Measurements from ENCODE around the gene USP4.
A peak's percentile ranks its signal among the peaks of the same experiment; 100 is the strongest.

Gene USP4

GRCh38 chr3:49278548-49278947, 61.3 kb downstream of the USP4 start:
- H3K36me3 ChIP-seq, result peaks cover 12 to 40% (median 37%) of the 10 kb centered on the region in 3 donors
- intact Hi-C loops (cut with DNase I; ENCODE audit: low total_unique reads), result loop anchor here (5.0 kb wide), 1 partner anchor 106 kb away; the partner anchor contains the start of gene KLHDC8B
- H3K4me3 ChIP-seq, result no peak overlapping the region
- H3K9me3 ChIP-seq, result no peaks in the 10 kb centered on the region
- no peaks in the 10 kb centered on the region for H3K27me3 ChIP-seq
- H3K4me1 ChIP-seq, result peaks cover 0 to 21% (median 11%) of the 10 kb centered on the region in 4 donors
- DNase-seq, result no peak
- TF ChIP-seq CTCF (IDR thresholded peaks at IDR 0.05), result no peak
- H3K27ac ChIP-seq, result peak overlapping the region; percentile 90 to 96

- no peak for DNase-seq
- H3K4me3 ChIP-seq, result peak overlapping the region; percentile 54 to 55
- peaks cover 0 to 21% (median 11%) of the 10 kb centered on the region in 4 donors for H3K4me1 ChIP-seq
- no peak for TF ChIP-seq CTCF (IDR thresholded peaks at IDR 0.05)
- no peaks in the 10 kb centered on the region for H3K27me3 ChIP-seq
- peaks cover 7 to 28% (median 26%) of the 10 kb centered on the region in 3 donors for H3K36me3 ChIP-seq
- intact Hi-C loops (cut with DNase I; ENCODE audit: low total_unique reads), result loop anchor here (5.0 kb wide), 1 partner anchor 105 kb away; the partner anchor contains the start of gene KLHDC8B
- H3K9me3 ChIP-seq, result no peaks in the 10 kb centered on the region
- H3K27ac ChIP-seq, result peak overlapping the region; percentile 90 to 96
Observed at GRCh38 chr3:49277383-49277775, 62.5 kb downstream of the USP4 start.

GRCh38 chr3:49276475-49277382, 63.1 kb downstream of the USP4 start, which contains the start of gene C3orf62:
Gene C3orf62, minus strand, starts transcription at chr3:49277232. Its CDS starts 360 bp downstream, at chr3:49276872.
- Histone ChIP-seq H3K4me3 (peak within 1 kb of the TSS; percentile 54 to 55), H3K4me1 (peaks cover 0 to 21% (median 11%) of the 10 kb centered on the region in 4 donors), H3K36me3 (peaks cover 7 to 24% (median 21%) of the 10 kb centered on the region in 3 donors), H3K27ac (peak within 1 kb of the TSS; percentile 90 to 96), H3K27me3 (no peaks in the 10 kb centered on the region), H3K9me3 (no peaks in the 10 kb centered on the region)
- TF ChIP-seq CTCF (IDR thresholded peaks at IDR 0.05), result no peak
- peak; percentile 89 to 96 for DNase-seq
- intact Hi-C loops (cut with DNase I; ENCODE audit: low total_unique reads), result loop anchor here (5.0 kb wide), 1 partner anchor 104 kb away; the partner anchor contains the start of gene KLHDC8B

GRCh38 chr3:49273825-49274532, 65.9 kb downstream of the USP4 start:
- DNase-seq, result no peak
- Histone ChIP-seq H3K27me3 (no peaks in the 10 kb centered on the region), H3K36me3 (peaks cover 0 to 7% (median 4%) of the 10 kb centered on the region in 3 donors), H3K27ac (no peak overlapping the region), H3K4me3 (no peak overlapping the region), H3K4me1 (peaks cover 0 to 18% (median 11%) of the 10 kb centered on the region in 4 donors), H3K9me3 (no peaks in the 10 kb centered on the region)
- intact Hi-C loops (cut with DNase I; ENCODE audit: low total_unique reads), result no loop called here
- no peak for TF ChIP-seq CTCF (IDR thresholded peaks at IDR 0.05)

GRCh38 chr3:49271047-49271446, 68.8 kb downstream of the USP4 start:
- no peak overlapping the region for H3K27ac ChIP-seq

More at GRCh38 chr3:49271047-49271446, 68.8 kb downstream of the USP4 start:
- Histone ChIP-seq H3K36me3 (peaks cover 0 to 4% (median 0%) of the 10 kb centered on the region in 3 donors), H3K27me3 (no peaks in the 10 kb centered on the region), H3K4me1 (peaks cover 0 to 15% (median 13%) of the 10 kb centered on the region in 4 donors), H3K4me3 (no peak overlapping the region), H3K9me3 (no peaks in the 10 kb centered on the region)
- TF ChIP-seq CTCF (IDR thresholded peaks at IDR 0.05), result no peak
- intact Hi-C loops (cut with DNase I; ENCODE audit: low total_unique reads), result no loop called here
- DNase-seq, result no peak
